Measurements from ENCODE around the gene CAMTA1.

CAMTA1 gene

GRCh38 chr1:7531562-7532340, 746.5 kb downstream of the CAMTA1 start:
- DNase-seq: no peak

GRCh38 chr1:7533006-7533405, 747.8 kb downstream of the CAMTA1 start:
- no peak for DNase-seq

GRCh38 chr1:7534061-7534825, 749.0 kb downstream of the CAMTA1 start:
- no peak for DNase-seq

GRCh38 chr1:7535016-7535415, 749.8 kb downstream of the CAMTA1 start:
- DNase-seq: no peak

- DNase-seq: no peak
Observed at GRCh38 chr1:7535934-7536878, 751.0 kb downstream of the CAMTA1 start.

- DNase-seq: no peak
Observed at GRCh38 chr1:7536891-7537591, 751.8 kb downstream of the CAMTA1 start.

GRCh38 chr1:7538033-7538432, 752.8 kb downstream of the CAMTA1 start:
- DNase-seq: no peak

- no peak for DNase-seq
Observed at GRCh38 chr1:7538849-7539768, 753.9 kb downstream of the CAMTA1 start.

- DNase-seq: peak; percentile 48
Observed at GRCh38 chr1:7539769-7540175, 754.5 kb downstream of the CAMTA1 start.

- DNase-seq: no peak
Observed at GRCh38 chr1:7540816-7541215, 755.6 kb downstream of the CAMTA1 start.

- no peak for DNase-seq
Observed at GRCh38 chr1:7541629-7542028, 756.4 kb downstream of the CAMTA1 start.

GRCh38 chr1:7543718-7544090, 758.5 kb downstream of the CAMTA1 start:
- DNase-seq: no peak

GRCh38 chr1:7549277-7550161, 764.3 kb downstream of the CAMTA1 start:
- peak; percentile 68 for DNase-seq

GRCh38 chr1:7550261-7550865, 765.1 kb downstream of the CAMTA1 start:
- DNase-seq: no peak

GRCh38 chr1:7550981-7551380, 765.7 kb downstream of the CAMTA1 start:
- no peak for DNase-seq

- DNase-seq: no peak
Observed at GRCh38 chr1:7551442-7551841, 766.2 kb downstream of the CAMTA1 start.

GRCh38 chr1:7552402-7552801, 767.1 kb downstream of the CAMTA1 start:
- no peak for DNase-seq

GRCh38 chr1:7553042-7553690, 767.9 kb downstream of the CAMTA1 start:
- no peak for DNase-seq
